H9 (cell line): ENCODE data around the gene CD163L1. TPM values are rescaled to one million over a fixed set of nuclear protein-coding genes. Genes with fewer than 3 reads are reported as not detected.

Experiments
- DNase-seq: peaks from one replicate; pipeline ENCODE4 v3.0.0-alpha.2; 2017
- H2AFZ ChIP-seq: one replicate; pipeline ENCODE4 v1.6.1; 2013; ENCODE audit warnings: mild to moderate bottlenecking, low read length, control low read depth, moderate library complexity
- H2AK5ac ChIP-seq: 2 replicates; pipeline ENCODE4 v1.6.1; 2013; ENCODE audit warnings: low read length, control low read depth, mixed read lengths; ENCODE audit not compliant: insufficient read length
- H2BK120ac ChIP-seq: one replicate; pipeline ENCODE4 v1.6.1; 2013; ENCODE audit warnings: low read depth, mild to moderate bottlenecking, low read length, control low read depth, inconsistent platforms; ENCODE audit not compliant: poor library complexity, severe bottlenecking
- H2BK12ac ChIP-seq: 2 replicates; pipeline ENCODE4 v1.6.1; 2013; ENCODE audit warnings: low read length, control low read depth, mixed read lengths, low read depth; ENCODE audit not compliant: insufficient read length
- H2BK15ac ChIP-seq: 2 replicates; pipeline ENCODE4 v1.6.1; 2013; ENCODE audit warnings: low read depth, low read length, control low read depth
- H2BK20ac ChIP-seq: one replicate; pipeline ENCODE4 v1.6.1; 2013; ENCODE audit warnings: low read depth, mild to moderate bottlenecking, low read length, control low read depth, inconsistent platforms; ENCODE audit not compliant: poor library complexity, severe bottlenecking
- H2BK5ac ChIP-seq: 2 replicates; pipeline ENCODE4 v1.6.1; 2013; ENCODE audit warnings: low read length, control low read depth, mixed read lengths; ENCODE audit not compliant: insufficient read length
- H3K14ac ChIP-seq: 2 replicates; pipeline ENCODE4 v1.6.1; 2013; ENCODE audit warnings: low read length, control low read depth; ENCODE audit not compliant: insufficient read depth
- H3K18ac ChIP-seq: 2 replicates; pipeline ENCODE4 v1.6.1; 2013; ENCODE audit warnings: low read depth, mild to moderate bottlenecking, mixed read lengths, low read length, control low read depth; ENCODE audit not compliant: insufficient read length
- H3K23ac ChIP-seq: 2 replicates; pipeline ENCODE4 v1.6.1; 2013; ENCODE audit warnings: low read length, control low read depth, mixed read lengths, low read depth; ENCODE audit not compliant: insufficient read length
- H3K23me2 ChIP-seq: 2 replicates; pipeline ENCODE4 v1.6.1; 2013; ENCODE audit warnings: low read depth, mild to moderate bottlenecking, mixed read lengths, low read length, control low read depth; ENCODE audit not compliant: insufficient read length, poor library complexity, severe bottlenecking
- H3K27ac ChIP-seq: 2 replicates; pipeline ENCODE4 v1.5.1; 2013; ENCODE audit warnings: low read length, control low read depth, mixed read lengths, low read depth; ENCODE audit not compliant: insufficient read length
- H3K27me3 ChIP-seq: 2 replicates; pipeline ENCODE4 v1.6.1; 2013; ENCODE audit warnings: low read length, control low read depth, inconsistent platforms; ENCODE audit not compliant: insufficient read depth
- H3K4ac ChIP-seq: 2 replicates; pipeline ENCODE4 v1.6.1; 2013; ENCODE audit warnings: low read depth, mild to moderate bottlenecking, control low read depth, inconsistent platforms, low read length, moderate library complexity
- H3K4me1 ChIP-seq: 2 replicates; pipeline ENCODE4 v1.6.1; 2013; ENCODE audit warnings: low read length, control low read depth, inconsistent platforms; ENCODE audit not compliant: insufficient read depth
- H3K4me2 ChIP-seq: 2 replicates; pipeline ENCODE4 v1.6.1; 2013; ENCODE audit warnings: low read length, control low read depth, mixed read lengths; ENCODE audit not compliant: insufficient read length, insufficient read depth
- H3K56ac ChIP-seq: 2 replicates; pipeline ENCODE4 v1.6.1; 2013; ENCODE audit warnings: low read depth, mild to moderate bottlenecking, mixed read lengths, low read length, control low read depth; ENCODE audit not compliant: insufficient read length
- H3K79me1 ChIP-seq: 2 replicates; pipeline ENCODE4 v1.6.1; 2013; ENCODE audit warnings: low read depth, mild to moderate bottlenecking, moderate library complexity, low read length, control low read depth, inconsistent platforms; ENCODE audit not compliant: insufficient read depth, poor library complexity, severe bottlenecking
- H3K79me2 ChIP-seq: 2 replicates; pipeline ENCODE4 v1.6.1; 2013; ENCODE audit warnings: low read length, control low read depth, inconsistent platforms; ENCODE audit not compliant: insufficient read depth
- H3K9ac ChIP-seq: 2 replicates; pipeline ENCODE4 v1.6.1; 2013; ENCODE audit warnings: low read length, control low read depth, mixed read lengths; ENCODE audit not compliant: insufficient read length; ENCODE audit errors: extremely low read depth
- H3K9me3 ChIP-seq: one replicate; pipeline ENCODE4 v1.6.1; 2013; ENCODE audit warnings: low read depth, low read length, inconsistent platforms; ENCODE audit not compliant: control insufficient read depth
- H3T11ph ChIP-seq: one replicate; pipeline ENCODE4 v1.6.1; 2013; ENCODE audit warnings: mild to moderate bottlenecking, low read length, control low read depth, inconsistent platforms
- H4K20me1 ChIP-seq: one replicate; pipeline ENCODE4 v1.6.1; 2013; ENCODE audit not compliant: control insufficient read depth, insufficient read length, insufficient read depth
- H4K5ac ChIP-seq: 2 replicates; pipeline ENCODE4 v1.6.1; 2013; ENCODE audit warnings: low read depth, mild to moderate bottlenecking, mixed read lengths, low read length, control low read depth; ENCODE audit not compliant: insufficient read length
- H4K8ac ChIP-seq: replicated peaks from 2 replicates; pipeline ENCODE4 v1.6.1; 2013; ENCODE audit warnings: low read length, control low read depth, mixed read lengths, low read depth; ENCODE audit not compliant: insufficient read length
- H4K91ac ChIP-seq: 2 replicates; pipeline ENCODE4 v1.6.1; 2013; ENCODE audit warnings: low read depth, mild to moderate bottlenecking, moderate library complexity, mixed read lengths, low read length, control low read depth; ENCODE audit not compliant: insufficient read length
- H3K27ac Mint-ChIP-seq, 3 experiments: 2 replicates in 2 of 3; 3 replicates in 1 of 3; pipeline ENCODE4 v1.8.0; 2020 to 2021; ENCODE audit warnings: mixed read lengths in 3 of 3, mild to moderate bottlenecking in 1 of 3, moderate library complexity in 1 of 3
- H3K27me3 Mint-ChIP-seq: 2 replicates; pipeline ENCODE4 v1.8.0; 2021; ENCODE audit warnings: low read depth, mild to moderate bottlenecking, moderate library complexity, mixed read lengths
- H3K36me3 Mint-ChIP-seq, 3 experiments: 2 replicates in 2 of 3; 3 replicates in 1 of 3; pipeline ENCODE4 v1.8.0; 2020 to 2021; ENCODE audit warnings: low read depth in 3 of 3, mixed read lengths in 3 of 3; ENCODE audit not compliant: insufficient read depth in 1 of 3
- H3K4me1 Mint-ChIP-seq, 2 experiments: 2 replicates each; pipeline ENCODE4 v1.8.0; 2020; ENCODE audit warnings: mixed read lengths in 2 of 2
- H3K4me3 Mint-ChIP-seq, 2 experiments: 2 replicates in 1 of 2; 3 replicates in 1 of 2; pipeline ENCODE4 v1.8.0; 2020 to 2021; ENCODE audit warnings: mild to moderate bottlenecking in 2 of 2, mixed read lengths in 2 of 2, moderate library complexity in 1 of 2
- H3K9me3 Mint-ChIP-seq, 2 experiments: 2 replicates in 1 of 2; 3 replicates in 1 of 2; pipeline ENCODE4 v1.8.0; 2020; ENCODE audit warnings: mild to moderate bottlenecking in 2 of 2, mixed read lengths in 2 of 2, moderate library complexity in 1 of 2
- CTCF ChIP-seq: fragments of 200-600 bp; sonication (generic); conservative IDR thresholded peaks from 3 replicates; pipeline ENCODE4 v1.8.0; 2021; ENCODE audit warnings: antibody characterized with exemption, mild to moderate bottlenecking
- WGBS: extraction: QIAGEN DNeasy Blood & Tissue Kit; methylation state at CpG from one replicate; pipeline ENCODE4 v1.1.7; 2013; ENCODE audit warnings: missing lambda C conversion rate, low lambda C conversion rate, mixed read lengths; ENCODE audit not compliant: insufficient read length; ENCODE audit errors: extremely low coverage; 5-methylcytosine and 5-hydroxymethylcytosine counted together
- total RNA-seq: library from RNA; stranded (reverse); gene quantifications from 2 replicates; pipeline ENCODE4 v1.2.1, GENCODE V29; 2021

CD163L1 gene
- total RNA-seq, 1 experiment from 2014 or later = 0.39 TPM

DNA sequence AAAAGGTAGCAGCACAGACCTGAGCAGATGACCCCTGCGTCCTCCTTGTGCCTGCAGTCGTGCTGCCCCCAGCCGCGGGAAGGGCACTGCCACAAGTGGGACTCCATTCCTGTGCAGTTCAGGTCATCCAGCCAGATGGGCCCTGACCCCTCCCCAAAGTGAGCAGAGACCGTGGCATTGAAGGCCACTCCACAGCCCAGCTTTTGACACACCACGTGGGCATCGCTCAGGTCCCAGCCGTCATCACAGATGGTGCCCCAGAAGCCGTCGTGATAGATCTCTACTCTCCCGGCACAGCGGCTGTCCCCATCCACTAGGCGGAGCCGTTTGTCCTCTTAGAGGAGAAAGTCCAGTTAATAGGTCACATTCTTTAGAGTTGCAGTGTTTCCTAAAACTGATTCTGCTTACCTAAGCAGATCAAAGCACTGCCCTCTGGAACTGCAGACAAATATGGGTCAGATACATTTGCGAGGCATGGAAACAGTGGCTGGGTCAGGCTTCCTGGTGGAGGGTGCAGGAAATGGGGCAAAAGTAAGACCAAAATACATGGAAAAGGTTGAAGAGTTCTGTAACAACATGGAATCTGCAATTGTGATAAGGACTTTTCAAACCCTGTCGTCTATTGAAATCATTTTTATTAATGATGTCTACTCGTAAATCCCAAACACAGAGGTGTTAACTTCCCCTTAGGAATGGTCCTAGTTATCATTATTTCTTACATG, 69.4 kb downstream of the CD163L1 start:
- H3K9me3 Mint-ChIP-seq = peaks cover 2 to 10% of the 10 kb centered on the region in 2 experiments; a peak in 3 of 5 replicates
- Histone ChIP-seq H2AFZ (no peak overlapping the region), H3K18ac (no peak overlapping the region), H3K9me3 (no peaks in the 10 kb centered on the region), H3K4me2 (no peak overlapping the region), H2BK120ac (no peak overlapping the region), H3K14ac (no peak overlapping the region), H3K27ac (no peak overlapping the region), H2BK12ac (no peak overlapping the region), H2AK5ac (no peak overlapping the region), H3K23me2 (no peaks in the 10 kb centered on the region), H3T11ph (no peak overlapping the region), H2BK5ac (no peak overlapping the region), H3K79me2 (no peaks in the 10 kb centered on the region), H3K79me1 (no peaks in the 10 kb centered on the region), H3K4me1 (no peaks in the 10 kb centered on the region), H3K9ac (no peak overlapping the region), H2BK20ac (no peak overlapping the region), H3K27me3 (no peaks in the 10 kb centered on the region), H4K8ac (no peak overlapping the region), H4K91ac (no peak overlapping the region), H4K20me1 (no peaks in the 10 kb centered on the region), H3K56ac (no peak overlapping the region), H2BK15ac (no peak overlapping the region), H3K4ac (no peak overlapping the region), H4K5ac (no peak overlapping the region), H3K23ac (no peak overlapping the region)
- no CpG with 5 or more reads among the region's 17 CpGs for WGBS
- H3K27me3 Mint-ChIP-seq = no peaks in the 10 kb centered on the region; the same call in 1 of the 2 replicates
- H3K4me1 Mint-ChIP-seq = peaks cover 2 to 3% of the 10 kb centered on the region in 2 experiments; a peak in 2 of 4 replicates
- TF ChIP-seq CTCF = peak; percentile 85
- H3K4me3 Mint-ChIP-seq = no peak overlapping the region
- no peak overlapping the region for H3K27ac Mint-ChIP-seq
- peak; percentile 87 for DNase-seq
- H3K36me3 Mint-ChIP-seq = peaks cover 0 to 6% (median 0%) of the 10 kb centered on the region in 3 experiments; a peak in 2 of 7 replicates
